Effector CD8-positive, alpha-beta T cell (primary cell): Measurements from ENCODE around the gene IFNAR2.
A peak's percentile ranks its signal among the peaks of the same experiment; 100 is the strongest.
"Not testable (repeated sequence)": the region's sequence is repeated elsewhere in the genome, so short reads cannot be mapped to it uniquely, and the experiment has no call there.

ENCODE experiments used
- DNase-seq: peaks from one replicate; lab custom pipeline; 2025; lab: John Stamatoyannopoulos, UW

Gene IFNAR2

DNA sequence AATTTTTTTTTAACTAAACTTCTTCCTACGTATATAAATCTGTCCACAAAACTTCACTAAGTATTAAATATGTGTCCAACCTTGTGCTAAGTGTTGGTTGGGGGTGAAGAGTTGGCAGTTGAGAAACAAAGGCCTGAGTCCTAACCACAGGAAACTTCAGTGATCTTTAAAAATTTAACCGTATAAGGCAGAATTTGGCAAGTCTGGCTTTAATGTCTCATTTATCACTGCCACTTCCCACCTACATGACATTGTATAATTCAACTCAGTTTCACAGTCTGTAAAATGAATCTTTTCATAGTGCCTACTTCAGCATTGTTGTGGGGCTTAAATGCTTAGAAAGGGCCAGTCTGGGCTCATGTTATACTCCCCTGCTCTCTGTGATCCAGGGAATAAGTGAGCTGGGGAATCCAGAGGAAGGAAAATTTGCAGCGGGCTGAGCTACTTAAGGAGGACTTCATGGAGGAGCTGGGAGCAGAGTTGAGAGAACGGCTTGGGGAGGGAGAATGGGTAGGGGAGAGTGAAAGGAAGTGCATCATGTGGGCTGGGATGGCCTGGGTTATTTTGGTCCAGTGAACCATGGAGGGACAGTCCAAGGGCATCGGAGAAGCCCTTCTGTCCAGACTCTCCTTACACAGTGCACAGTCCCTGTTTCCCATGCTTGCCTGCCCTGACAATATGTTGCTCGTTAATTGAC is 14.5 kb downstream of the IFNAR2 start:
- no peak for DNase-seq

DNA sequence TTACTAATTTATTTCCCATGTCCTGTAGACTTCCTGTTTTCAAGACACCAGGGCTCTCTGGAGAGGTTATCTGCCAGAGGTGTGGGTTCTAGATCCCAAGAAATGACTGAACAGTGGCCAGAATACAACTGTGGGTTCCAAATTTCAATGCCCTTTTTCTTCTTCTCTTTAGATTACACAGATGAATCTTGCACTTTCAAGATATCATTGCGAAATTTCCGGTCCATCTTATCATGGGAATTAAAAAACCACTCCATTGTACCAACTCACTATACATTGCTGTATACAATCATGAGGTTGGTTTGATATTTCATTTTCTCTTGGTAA is 15.0 kb downstream of the IFNAR2 start:
- no peak for DNase-seq

DNA sequence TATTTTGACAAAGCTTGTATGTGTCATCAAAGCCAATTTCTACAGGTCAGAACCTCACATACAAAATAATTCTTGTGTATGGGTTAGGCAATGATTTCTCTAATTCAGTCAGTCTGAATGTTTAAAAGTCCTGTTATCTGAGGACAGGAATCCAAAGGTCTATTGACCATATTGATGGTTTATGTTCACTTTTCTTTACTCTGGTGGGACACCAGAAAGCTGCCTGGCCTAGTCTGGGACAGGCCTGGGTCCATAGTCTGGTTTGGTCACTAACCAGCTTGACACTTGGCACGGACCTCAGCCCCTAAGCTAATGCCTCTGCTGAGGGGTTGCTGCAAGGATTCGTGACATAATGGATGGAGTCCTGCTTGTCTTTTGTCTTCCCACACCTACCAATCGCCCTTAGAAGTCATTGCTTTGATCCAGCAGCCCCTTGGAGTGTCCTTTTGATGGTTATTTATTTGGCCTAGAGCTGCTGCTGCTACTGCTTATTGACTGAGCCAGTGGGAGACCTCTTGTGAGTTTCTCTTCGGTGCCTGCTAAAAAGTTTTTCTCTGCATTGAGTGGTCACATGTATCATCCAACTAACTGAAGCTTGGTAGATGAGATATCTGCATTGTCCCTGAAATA is 15.7 kb downstream of the IFNAR2 start:
- DNase-seq = no peak

DNA sequence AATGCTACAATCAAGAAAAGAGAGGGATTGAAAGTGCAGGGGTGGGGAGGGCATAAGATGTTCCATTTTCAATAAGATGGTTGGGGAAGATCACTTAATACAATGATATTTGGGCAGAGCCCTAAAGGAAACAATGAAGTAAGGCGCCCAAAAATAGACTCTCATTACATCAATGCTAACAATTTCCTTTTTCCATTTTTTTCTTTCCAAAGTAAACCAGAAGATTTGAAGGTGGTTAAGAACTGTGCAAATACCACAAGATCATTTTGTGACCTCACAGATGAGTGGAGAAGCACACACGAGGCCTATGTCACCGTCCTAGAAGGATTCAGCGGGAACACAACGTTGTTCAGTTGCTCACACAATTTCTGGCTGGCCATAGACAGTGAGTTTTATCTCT is 16.8 kb downstream of the IFNAR2 start:
- DNase-seq = no peak

DNA sequence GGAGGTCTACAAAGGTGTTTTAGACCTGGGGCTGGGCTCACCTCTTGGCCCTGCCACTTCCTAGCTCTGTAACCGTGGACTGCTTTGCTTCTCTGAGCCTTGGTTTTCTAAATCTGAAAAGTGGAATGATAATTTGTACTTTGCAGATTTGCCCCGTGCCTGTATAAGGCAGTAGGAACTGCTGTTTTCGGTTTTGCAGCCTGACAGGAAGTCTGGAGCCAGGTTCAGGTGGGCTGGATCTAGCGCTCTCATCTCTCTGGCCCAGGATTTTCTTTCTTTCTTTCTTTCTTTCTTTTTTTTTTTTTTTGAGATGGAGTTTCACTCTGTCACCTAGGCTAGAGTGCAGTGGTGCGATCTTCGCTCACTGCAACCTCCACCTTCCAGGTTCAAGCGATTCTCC is 17.2 kb downstream of the IFNAR2 start:
- DNase-seq = no peak

DNA sequence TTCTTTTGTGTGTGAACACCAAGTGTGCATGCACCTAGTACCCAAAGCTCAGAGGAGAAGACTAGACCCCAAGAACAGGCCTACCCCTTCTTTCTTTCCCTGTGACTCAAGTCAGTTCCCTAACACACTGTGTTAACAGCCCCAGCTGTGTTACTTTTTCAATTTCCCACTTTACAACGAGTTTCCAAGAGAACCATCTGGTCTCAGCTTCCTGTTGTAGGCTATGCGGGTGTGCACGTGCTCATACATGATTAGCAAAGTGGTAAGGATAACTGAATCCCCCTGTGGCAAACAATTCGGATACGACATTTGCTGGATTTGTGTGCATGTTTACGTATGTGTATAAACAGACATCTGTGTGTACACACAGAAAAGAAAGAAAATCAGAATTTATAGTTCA is 17.9 kb downstream of the IFNAR2 start:
- DNase-seq = no peak

DNA sequence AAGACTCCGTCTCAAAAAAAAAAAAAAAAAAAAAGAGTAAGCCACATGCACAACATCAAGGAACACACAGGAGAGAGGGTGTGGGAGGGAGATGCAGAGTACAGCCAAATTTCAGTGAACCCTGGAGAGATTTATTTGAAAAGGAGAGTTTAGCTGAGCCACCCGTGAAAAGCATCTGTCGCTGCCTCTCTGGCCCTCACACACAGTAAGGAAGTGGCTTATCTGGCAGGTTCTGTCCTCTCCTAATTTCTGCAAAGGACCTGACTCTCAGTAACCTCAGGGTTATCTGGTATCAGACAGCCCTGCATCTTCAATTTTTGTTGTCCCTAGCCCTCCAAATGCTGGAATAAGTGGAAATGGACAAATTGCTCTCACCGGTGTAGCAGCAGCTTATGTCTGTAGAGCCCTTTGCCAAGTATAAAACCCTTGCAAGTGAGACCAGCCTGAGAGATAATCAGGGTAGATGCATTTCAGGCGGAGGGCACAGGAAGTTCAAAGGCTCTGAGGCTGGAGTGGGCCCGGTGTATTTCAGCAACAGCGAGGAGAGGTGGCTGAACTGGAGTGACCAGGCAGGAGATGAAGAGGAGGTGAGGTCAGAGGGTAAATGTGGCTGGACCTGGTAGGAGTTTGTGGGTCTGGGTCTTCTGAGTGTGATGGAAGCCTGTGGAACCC is 19.7 kb downstream of the IFNAR2 start:
- no peak for DNase-seq

DNA sequence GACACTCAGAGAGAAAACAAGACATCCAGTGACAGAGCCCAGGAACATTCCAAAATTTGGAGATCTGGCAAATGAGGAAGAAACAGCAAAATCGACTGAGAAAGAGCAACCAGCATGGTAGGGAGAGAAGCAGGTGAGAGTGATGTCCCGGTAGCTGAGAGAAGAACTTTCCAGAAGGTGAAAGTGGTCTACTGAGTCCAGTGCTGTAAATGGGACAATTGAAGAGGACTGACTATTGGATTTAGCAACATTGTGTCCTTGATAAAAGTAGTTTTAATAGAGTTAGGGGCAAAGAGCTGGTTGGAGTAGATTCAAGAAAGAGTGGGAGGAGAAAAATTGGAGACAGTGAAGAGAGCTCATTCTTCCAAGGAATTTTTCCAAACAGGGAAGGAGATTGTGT is 21.4 kb downstream of the IFNAR2 start:
- DNase-seq = no peak

DNA sequence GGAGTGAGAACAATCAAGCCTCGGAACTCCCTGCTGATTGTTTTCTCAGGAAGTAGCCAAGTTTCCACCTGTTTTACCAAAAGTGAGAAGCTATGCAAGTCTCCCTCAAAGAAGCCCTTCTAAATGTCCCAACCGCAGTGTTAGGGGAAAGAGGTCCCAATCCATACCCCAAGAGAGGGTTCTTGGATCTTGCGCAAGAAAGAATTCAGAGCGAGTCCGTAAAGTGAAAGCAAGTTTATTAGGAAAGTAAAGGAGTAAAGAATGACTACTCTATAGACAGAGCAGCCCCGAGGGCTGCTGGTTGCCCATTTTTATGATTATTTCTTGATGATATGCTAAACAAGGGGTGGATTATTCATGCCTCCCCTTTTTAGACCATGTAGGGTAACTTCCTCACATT is 23.6 kb downstream of the IFNAR2 start:
- DNase-seq = not testable (repeated sequence)

DNA sequence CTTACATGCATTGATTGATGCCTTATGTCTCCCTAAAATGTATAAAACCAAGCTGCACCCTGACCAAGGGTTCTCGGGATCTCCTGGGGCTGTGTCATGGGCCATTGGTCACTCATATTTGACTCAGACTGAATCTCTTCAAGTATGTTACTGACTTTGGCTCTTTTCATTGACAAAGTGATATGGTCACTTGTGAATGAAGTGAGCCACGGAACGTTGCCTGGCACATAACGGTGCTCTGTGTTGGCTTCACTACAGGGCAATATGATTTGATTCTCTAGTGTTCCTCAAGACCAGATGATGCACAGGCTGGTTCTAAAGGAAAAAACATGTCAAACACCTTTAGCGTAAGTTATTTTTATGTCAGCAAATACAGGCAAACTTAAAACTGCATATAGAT is 25.0 kb downstream of the IFNAR2 start:
- DNase-seq = no peak

DNA sequence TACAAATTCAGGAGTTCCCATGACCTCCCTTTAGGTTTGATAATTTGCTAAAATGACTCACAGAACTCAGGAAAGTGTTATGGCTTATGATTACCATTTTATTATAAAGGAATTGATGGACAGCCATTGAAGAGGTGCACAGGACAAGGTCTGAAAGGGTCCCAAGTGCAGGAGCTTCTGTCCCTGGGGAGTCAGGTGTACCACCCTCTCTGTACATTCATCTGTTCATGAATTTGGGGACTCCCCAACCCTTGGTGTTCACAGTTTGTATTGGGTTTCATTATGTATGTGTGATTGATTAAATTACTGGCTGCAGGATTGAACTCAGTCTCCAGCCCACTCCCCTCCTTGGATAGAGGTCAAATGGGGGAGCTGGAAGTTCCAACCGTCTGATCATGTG is 25.7 kb downstream of the IFNAR2 start:
- no peak for DNase-seq

DNA sequence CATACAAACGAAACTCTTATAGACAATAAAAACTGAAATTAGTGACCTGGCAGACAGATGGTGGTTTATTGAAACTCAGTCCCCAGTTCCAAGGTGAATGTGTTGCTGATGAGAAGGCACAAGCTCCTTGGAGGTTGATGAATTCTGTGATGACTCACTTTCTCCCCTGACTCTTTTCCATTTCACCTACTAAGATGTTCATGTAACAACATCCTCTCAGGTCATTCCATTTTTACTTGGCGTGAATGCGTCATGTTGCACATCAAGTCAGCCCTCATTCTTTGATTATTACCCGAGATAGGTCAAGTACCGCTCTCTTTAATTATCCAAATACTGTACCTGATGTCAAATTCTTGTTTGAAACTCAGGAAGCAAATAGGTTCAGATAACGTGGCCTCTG is 26.3 kb downstream of the IFNAR2 start:
- no peak for DNase-seq

DNA sequence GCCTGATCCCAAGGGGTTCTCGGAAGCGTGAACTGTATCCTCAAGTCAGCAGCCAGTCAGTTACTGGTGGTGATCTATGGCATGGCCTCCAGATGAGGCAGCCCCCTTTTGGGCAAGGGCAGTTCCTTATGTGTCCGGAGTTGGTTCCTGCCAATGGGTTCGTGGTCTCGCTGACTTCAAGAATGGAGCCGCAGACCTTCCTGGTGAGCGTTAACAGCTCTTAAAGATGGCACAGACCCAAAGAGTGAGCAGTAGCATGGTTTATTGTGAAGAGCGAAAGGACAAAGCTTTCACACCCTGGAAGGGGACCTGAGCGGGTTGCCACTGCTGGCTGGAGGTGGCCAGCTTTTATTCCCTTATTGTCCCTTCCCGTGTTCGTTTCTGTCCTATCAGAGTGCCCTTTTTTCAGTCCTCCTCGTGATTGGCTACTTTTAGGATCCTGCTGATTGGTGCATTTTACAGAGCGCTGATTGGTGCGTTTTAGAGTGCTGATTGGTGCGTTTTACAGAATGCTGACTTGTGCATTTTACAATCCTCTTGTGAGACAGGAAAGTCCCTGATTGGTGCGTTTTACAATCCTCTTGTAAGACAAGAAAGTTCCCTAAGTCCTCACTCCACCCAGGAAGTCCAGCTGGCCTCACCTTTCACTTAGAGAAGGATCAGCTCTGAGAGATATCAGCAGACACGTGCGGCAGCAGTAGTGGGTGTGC is 27.5 kb downstream of the IFNAR2 start:
- no peak for DNase-seq

DNA sequence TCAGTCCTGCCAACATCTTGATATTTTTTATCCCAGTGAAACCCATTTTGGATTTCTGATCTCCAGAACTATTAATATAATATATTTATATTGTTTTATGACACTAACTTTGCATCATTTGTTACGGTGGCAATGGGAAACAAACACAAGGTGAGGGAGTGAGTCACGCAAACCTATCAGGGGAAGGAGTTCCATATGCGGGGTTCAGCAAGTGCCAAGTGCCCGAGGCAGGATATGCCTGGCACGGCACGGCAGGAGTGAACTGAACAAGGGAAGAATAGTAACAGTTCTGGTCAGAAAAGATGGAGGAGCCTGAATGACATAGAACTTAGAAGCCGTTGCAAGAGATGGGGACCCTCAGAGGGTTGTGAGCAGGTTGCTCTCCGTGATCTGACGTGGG is 28.7 kb downstream of the IFNAR2 start:
- DNase-seq = no peak

DNA sequence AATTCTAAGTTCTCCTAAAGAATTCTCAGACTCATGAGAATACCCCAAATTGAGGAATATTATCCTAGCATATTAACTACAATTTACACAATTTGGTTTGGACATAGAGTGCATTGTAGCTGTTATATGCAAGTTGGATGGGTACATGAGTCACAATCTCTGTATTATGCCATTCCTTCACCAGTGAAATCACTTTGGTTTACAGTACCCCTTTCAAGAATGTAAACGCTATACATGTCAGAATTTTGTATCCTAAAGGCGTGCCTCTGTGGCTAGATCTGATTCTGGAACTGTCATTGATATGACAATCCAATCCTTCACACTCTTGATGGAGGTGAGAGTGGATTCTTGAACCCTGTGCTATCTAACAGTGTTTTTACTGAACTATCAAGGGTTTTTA is 29.7 kb downstream of the IFNAR2 start:
- DNase-seq = no peak

DNA sequence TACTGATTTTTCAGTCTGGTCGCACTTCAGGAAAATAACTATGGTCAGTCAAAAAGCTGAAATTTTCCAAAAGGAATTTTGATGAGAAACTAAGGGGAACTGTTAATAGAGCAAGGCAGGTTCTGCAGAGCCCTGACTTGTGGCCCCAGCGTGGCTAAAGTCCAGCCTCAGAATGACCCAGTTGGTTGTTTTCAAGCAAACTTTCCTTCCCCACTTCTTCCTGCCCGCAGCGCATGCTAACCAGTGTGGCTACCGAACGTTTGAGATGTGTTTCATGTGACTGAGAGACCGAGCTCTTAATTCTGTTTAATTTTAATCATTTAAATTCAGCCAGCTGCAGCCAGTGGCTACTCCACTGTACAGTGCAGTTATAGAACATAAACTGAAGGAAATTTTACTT is 30.3 kb downstream of the IFNAR2 start:
- DNase-seq = no peak

DNA sequence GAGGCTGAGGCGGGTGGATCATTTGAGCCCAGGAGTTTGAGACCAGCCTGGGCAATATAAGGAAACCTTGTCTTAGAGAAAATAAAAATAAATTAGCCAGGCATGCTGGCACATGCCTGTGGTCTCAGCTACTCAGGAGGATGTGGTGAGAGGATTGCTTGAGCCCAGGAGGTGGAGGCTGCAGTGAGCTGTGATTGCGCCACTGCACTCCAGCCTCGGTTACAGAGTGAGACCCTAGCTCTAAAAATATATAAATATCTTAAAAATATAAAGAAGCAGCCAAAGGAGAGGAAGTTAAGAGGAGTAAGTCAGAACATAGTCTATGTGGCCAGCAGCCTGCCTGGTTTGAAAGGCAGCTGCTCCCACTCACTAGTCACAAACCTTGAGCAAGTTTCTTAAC is 31.9 kb downstream of the IFNAR2 start:
- no peak for DNase-seq

DNA sequence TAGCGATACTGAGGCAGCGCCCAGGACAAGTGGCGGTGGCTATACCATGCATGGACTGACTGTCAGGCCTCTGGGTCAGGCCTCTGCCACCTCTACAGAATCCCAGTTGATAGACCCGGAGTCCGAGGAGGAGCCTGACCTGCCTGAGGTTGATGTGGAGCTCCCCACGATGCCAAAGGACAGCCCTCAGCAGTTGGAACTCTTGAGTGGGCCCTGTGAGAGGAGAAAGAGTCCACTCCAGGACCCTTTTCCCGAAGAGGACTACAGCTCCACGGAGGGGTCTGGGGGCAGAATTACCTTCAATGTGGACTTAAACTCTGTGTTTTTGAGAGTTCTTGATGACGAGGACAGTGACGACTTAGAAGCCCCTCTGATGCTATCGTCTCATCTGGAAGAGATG is 33.2 kb downstream of the IFNAR2 start:
- no peak for DNase-seq

DNA sequence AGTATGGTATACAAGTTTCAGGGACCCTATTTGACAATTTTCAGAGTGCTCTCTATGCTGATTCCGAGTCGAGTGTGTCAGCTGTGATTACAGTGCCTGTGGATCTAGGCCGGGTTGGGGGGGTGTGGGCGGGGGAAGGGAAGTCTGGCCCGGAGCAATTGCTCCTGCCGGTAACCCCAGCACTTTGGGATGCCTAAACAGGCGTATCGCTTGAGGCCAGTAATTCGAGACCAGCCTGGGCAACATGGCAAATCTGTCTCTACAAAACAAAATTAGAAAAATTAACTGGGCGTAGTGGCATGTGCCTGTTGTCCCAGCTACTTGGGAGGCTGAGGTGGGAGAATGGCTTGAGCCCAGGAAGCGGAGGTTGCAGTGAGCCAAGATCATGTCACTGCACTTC is 34.8 kb downstream of the IFNAR2 start:
- no peak for DNase-seq

DNA sequence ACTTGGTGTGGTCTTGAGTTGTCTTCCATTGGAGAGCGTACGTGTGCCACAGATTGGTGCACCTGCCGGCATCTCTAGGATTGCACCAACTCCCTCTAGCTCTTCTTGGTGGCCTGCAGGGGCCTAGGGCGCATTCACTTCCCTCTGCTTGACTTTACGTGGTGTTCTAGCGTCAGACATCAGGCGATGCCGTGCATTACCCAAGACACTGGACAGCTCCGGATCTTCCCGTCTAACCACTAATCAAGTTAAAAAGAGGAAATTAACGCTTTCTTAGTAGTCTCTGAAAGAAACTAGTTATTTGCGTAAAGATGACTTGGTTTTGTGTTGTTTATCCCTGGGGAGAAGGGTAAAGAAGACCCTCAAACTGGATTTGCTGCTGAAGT is 35.9 kb downstream of the IFNAR2 start:
- no peak for DNase-seq

DNA sequence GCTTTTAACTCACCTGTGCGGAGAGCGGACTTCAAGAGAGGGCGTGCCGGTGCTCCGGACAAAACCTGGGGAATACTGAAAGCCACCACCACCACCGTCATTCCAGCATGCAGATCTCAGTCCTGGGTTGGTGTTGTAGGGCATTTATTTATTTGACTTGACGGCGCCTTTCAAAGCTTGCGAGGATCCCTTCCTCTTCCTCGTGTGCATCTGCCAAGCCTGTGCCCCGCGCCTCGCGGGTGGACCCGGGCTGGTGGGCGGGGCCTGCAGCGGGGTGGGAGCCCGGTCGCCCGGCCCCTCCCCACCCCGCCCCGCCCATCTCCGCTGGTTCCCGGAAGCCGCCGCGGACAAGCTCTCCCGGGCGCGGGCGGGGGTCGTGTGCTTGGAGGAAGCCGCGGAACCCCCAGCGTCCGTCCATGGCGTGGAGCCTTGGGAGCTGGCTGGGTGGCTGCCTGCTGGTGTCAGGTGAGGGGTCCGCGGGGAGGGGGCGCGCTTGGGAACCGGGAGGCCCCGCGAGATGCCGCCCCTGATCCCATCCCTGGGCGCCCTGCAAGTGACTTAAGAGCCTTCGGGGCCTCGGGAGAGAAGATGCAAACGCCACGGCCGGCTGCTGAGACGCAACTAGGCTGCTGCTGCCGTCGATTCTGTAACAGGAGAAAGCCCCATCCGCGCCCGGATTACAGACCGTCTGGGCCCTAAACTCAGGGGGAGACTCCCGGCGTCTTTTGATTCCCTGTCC is 36.5 kb downstream of the IFNAR2 start, which contains the start of gene IL10RB:
IL10RB (plus strand) TSS at position 318 of the 739 bp plus-strand sequence; CDS start at position 417, 99 bp downstream.
- DNase-seq = peak; percentile 72

DNA sequence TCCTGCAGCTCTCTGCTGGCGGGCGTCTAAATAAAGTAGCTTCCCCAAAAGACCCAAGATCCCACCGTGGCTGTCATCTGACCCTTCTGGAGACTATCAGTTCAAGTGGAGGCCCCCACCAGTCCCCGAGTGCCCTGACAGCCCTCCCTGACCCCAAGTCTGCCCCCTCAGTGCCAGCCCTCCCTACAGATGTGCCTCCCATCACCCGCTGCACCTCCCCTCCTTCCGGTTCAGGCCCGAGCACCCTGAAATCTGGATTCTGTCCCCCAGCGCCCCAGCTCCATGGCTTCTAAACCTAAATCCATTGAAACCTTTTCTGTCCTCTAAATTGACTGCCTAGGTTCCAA is 37.0 kb downstream of the IFNAR2 start:
- peak; percentile 18 for DNase-seq
